HG03097 (cell line): Measurements from ENCODE around the gene TDRD5.

Source experiments
- ATAC-seq: cut with Tn5 transposase; IDR thresholded peaks from one replicate; pipeline ENCODE4 v1.9.1; 2021; ENCODE audit not compliant: unreplicated experiment, low FRiP score

The TDRD5 gene, protein sequence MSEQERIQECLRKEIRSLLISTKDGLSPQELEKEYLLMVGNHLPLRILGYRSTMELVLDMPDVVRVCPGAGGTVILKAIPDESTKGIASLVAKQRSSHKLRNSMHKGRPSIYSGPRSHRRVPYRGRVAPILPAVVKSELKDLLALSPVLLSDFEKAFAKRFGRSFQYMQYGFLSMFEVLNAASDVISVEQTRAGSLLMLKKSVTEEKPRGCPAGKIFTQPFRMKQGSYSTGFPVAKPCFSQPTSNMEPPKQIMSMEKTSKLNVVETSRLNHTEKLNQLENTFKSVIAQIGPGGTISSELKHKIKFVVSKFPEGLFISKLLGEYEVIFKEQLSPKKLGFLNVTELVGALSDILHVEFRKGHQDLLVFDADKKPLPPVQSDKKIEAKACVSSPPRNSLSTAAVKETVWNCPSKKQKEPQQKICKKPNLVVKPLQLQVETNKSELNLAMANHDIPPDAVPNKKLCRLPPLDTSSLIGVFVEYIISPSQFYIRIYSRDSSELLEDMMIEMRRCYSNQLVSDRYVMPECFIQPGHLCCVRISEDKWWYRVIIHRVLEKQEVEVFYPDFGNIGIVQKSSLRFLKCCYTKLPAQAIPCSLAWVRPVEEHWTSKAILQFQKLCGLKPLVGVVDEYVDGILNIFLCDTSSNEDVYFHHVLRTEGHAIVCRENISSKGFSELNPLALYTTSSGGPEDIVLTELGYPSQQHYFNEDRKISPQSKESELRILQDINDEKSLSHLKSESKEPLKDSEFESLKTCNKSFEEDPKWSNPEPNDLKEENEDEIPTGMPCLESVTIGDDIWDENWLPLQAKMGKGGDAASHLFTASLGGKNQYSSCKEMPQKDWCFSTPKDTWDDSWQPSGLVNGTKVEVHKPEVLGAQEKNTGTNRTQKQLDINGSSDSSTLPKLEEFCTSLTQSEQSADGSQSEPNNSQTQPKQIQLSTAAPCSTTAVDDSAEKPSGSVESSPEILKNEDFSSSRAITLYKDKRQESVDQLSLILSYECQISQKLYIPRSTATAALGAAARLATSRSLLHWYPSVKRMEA

GRCh38 chr1:179591592-179592580, at the start of gene TDRD5:
Gene TDRD5 (plus strand): TSS chr1:179591832. CDS start chr1:179592616, 784 bp downstream.
- ATAC-seq: no peak

DNA sequence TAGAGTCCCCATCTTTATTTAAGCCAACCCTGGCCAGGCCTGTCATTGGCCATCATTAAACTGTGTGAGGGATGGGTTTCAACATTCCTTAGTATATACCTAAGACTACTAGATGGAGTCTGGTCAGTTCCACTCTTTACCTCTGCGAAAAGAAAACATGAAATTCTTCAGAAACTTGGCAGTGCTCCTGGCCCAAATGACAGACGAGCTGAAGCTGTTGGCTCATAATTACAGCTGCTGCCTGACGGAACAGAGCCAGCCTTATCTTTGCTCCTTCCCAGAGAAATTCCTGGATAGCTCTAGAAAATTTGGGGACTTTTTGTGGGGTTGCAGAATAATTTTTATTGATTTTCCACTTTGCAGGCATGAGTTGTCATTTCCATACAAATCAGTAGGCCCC, 46.3 kb upstream of the TDRD5 start:
- ATAC-seq: no peak

GRCh38 chr1:179547021-179547535, 44.6 kb upstream of the TDRD5 start:
- no peak for ATAC-seq

DNA sequence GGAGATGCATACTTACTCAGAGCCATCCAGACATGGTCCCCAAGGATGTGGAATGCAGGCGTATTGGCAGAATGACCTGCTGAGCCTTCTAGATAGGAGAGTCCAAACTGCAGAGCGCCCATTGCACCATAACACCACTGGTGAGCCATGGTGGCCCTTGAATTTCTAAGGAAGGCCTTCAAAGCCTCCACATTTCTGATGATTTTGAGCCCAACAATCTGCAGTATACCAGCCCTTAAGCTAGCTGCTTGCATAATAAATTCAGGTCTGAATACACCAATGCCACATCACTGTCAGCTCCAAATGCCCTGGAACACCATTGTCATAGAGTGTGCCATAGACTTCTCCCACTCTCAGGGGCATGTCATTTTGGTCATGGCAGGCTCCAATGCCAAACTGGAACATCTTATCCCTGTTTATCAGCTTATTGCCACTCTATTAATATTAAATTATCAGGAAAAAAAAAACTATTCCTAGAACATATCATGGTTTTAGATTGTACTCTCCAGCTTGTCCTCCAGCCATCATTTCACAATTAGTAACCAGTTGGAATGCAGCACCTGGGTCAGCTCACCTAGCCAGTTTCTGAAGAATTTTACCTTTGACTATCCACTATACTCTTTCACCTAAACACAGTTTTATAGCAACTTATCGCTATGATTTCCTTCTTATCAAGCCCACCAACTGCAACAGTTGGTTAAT, 42.8 kb upstream of the TDRD5 start:
- ATAC-seq: no peak

DNA sequence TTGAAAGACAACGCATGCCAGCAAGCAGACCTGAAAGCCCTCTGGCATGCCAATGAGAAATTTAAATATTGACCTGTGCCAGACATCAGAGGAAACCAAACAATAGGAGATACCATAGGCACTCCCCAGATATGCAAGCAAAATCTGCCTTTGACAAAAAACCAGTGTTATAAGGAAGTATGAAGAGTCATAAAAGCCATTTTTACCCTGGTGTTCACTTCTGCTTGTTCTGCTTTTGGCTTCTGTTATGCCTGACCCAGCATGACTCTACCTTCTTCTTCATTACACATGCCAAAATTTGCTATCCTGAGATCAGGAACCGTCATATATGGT, 42.3 kb upstream of the TDRD5 start:
- no peak for ATAC-seq

GRCh38 chr1:179550746-179551682, 40.6 kb upstream of the TDRD5 start:
- ATAC-seq: no peak

GRCh38 chr1:179554427-179554826, 37.2 kb upstream of the TDRD5 start:
- ATAC-seq: no peak

- no peak for ATAC-seq
These were observed 33.6 kb upstream of the TDRD5 start for GRCh38 chr1:179558078-179558477.

- no peak for ATAC-seq
These were observed 15.9 kb upstream of the TDRD5 start, which contains the start of gene NPHS2 for GRCh38 chr1:179575497-179576314. Gene NPHS2 (minus strand): TSS chr1:179575948. CDS start chr1:179575864, 84 bp downstream.

- no peak for ATAC-seq
These were observed 15.1 kb upstream of the TDRD5 start for GRCh38 chr1:179576509-179576908.

DNA sequence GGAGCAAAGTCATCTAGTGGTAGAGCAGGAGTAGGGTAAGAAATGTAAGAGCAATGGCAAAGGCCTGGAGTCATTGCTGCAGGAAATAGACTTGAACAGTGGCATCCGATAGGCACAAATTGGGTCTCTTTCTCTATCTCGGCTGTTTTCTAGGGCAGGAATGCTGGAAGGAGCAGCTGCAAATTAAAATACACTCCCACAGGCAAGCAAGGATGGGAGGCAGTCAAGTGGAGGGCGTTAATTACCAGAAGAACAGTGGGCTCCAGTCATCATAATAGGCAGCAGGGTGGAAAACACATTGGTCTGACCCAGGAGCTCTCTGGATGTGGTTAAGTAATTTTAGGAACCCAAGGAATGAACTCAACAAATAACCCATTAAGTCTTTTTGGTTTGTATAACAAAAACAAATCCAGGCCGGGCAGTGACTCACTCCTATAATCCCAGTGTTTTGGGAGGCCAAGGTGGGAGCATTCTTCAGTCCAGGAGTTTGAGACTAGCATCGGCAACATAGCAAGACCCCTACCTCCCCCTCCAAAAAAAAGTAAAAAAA, 7.8 kb upstream of the TDRD5 start:
- no peak for ATAC-seq

DNA sequence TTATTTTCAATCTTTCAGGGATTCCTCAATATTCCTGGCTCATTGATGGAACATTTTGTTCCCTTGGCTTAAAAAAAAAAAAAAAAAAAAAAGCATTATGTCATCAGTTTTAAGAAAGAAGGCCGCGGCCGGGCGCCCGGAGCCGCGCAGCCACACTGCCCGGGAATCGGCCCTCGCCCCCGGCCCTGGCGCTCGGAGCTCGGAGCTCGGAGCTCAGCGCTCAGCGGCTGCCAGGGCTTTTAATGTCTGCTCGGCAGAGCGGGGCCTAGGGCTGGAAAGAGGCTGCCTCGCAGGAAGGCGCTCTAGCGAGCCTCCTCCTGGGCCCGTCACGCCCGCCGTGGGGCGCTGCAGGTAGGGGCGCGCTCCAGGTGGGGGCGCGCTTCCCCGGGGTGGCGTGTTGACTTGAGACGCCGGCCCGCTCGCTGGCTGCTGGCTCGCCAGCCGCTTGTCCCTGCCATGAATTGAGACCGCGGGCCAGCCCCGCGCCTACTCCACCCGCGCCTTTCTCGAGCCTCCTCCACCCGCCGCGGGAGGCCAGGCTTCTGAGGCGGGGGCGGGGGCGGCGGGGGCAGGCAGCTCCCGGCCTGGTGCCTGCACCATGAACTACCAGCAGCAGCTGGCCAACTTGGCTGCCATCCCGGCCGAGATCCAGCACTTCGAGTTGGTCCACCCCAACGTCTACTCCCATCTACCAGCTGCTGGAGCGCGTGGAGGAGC, 5.4 kb upstream of the TDRD5 start:
- ATAC-seq: no peak

GRCh38 chr1:179587336-179587735, 4.3 kb upstream of the TDRD5 start:
- no peak for ATAC-seq

GRCh38 chr1:179588425-179589024, 3.1 kb upstream of the TDRD5 start:
- no peak for ATAC-seq

GRCh38 chr1:179589509-179589908, 2.1 kb upstream of the TDRD5 start:
- no peak for ATAC-seq

GRCh38 chr1:179590671-179591070, 961 bp upstream of the TDRD5 start:
- ATAC-seq: no peak
